HG03469 (cell line): ENCODE measurements around the gene TSPAN8.
"Not testable (repeated sequence)": the region's sequence is repeated elsewhere in the genome, so short reads cannot be mapped to it uniquely, and the experiment has no call there.

Source experiments
- ATAC-seq: cut with Tn5 transposase; IDR thresholded peaks from one replicate; pipeline ENCODE4 v1.9.1; 2021; ENCODE audit warnings: mild to moderate bottlenecking, moderate library complexity, moderate number of reproducible peaks; ENCODE audit not compliant: unreplicated experiment

The TSPAN8 gene

DNA sequence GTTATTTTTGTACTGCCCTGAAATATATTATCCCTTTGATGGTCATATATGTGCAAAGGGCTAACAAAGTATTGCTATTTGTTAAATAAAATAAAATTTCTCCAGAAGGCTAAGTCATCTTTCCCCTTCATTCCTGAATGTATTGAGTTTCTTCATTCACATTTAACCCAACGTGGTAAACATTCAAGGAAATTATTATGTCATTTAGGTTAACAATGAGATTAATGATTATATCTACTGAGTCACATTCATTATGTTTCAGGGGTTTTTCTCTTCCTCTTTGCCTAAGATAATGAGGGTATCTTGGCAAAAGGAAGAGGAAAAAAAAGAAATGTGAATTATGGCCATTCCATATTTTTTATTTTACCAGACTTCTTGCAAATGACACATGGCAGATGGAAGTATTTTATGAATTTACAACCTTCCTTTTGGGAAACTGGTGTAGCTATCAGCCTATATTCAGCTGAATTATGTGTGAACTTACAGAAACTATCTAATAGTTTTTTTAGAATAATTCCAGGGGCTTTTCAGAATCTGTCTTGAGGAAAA is 27.2 kb downstream of the TSPAN8 start:
- ATAC-seq, result no peak

DNA sequence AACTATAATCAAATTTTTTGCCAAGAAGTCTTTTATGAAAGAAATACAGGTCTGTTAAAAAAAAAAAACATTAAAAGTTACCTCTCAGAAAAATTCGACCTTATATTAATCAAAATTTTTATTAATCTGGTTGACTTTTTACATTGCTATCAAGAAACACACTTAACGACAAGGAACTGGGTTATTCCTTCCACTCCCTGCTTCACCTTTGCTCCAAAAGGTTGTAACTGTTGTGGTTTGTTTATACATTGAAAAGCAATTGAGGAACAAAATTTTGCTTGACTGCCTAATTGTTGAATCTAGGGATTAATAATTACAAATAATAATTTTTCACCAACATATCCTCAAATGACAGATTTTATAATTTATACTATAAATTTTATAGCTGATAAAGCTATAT is 28.4 kb downstream of the TSPAN8 start:
- ATAC-seq, result no peak

DNA sequence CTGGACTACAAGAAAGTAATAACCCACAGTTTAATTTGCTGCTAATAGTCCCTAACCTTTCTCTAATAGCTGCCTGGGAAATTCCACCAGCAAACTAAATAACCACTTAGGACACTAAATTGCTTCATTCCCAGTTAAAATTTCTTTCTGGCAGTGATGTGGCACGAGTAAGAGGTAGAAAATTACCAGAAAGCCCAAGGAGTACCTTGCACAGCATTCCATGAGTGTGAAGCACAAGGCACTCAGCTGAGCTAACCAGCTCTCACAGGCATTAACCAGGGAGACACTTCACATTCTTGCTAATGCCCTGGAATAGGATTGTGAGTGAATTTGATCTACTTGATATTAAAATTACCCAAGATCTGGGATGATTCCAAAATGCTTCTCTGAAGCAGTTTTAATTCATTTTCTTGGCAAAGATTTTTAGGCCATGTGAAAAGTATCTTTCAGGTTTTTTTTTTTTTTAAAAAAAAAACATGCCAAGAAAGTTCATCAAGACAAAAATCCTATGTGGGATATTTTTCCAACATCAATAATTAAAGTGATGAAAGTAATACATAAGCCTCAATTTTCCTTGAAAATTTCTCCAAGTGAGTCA is 29.5 kb downstream of the TSPAN8 start:
- ATAC-seq, result no peak

DNA sequence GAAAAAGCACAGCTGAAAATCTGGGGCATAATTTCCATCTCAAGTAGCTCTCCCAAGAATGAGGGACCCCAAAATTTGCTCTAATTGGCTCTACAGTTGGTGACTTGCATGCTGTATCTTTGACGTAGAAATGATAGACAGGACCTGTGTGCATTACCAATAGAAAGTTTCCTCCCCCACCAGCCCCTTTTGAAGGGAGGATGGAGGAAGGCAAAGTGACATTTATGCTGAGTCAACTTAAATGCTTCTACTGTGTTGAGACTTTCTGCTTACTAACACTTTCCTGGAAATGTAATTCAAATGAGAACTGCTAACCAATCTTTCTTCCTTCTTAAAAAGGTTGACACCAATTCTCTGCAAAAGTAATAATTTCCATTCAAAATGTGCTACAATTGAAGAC is 31.9 kb downstream of the TSPAN8 start:
- no peak for ATAC-seq

DNA sequence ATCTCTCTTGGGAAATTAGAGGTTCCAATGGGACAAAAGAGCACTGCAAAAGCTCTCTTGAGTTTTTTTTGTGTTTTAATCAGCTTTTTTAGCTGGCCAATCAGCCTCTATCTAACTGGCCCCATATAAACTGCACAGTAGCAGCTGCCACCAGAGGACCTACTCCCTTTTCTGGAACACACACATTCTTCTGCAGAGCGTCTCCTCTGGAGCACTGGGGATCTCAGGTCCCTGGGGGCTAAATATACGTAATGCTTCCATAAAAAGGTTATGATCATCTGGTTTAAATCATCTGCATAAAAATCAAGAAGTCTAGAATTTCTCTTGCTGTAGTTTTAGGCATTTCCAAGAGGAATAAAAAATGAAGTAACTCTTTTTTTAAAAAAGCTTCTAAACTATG is 32.3 kb downstream of the TSPAN8 start:
- no peak for ATAC-seq

DNA sequence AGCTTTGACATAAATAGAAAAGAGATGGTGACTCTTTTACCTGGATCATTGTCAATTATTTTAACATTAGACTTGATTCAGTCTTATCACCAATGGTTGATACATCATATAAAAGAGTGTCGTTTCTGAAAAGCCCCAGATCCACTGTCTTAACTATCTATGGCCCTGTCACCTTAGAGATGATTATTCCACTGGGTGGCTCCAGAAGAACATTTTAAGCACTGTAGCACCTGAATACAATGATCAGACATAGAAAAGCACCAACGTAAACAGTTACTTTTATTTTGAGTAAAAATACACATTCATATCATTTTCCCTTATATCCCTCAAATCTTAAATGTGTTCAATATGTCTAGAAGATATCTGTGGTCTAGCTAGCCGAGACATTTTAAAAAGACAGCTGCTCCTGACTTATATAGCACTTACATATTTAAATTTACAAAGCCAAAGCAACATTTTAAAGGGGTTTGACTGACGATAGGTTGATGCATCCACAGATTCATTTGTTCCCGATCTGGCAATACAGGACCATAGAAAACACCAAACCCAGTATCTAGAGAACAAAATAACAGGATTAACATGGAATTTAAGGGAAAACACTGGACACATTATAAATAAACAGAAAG is 32.9 kb downstream of the TSPAN8 start:
- no peak for ATAC-seq

DNA sequence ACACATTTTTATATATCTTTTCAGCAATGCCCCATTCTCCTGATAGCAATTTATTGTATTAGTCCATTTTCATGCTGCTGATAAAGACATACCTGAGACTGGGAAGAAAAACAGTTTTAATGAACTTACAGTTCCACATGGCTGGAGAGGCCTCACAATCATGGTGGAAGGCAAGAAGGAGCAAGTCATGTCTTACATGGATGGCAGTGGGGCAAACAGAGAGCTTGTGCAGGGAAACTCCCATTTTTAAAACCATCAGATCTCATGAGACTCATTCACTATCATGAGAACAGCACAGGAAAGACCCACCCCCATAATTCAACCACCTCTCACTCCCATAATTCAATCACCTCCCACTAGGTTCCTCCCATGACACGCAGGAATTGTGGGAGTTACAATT is 44.7 kb downstream of the TSPAN8 start:
- ATAC-seq, result not testable (repeated sequence)

DNA sequence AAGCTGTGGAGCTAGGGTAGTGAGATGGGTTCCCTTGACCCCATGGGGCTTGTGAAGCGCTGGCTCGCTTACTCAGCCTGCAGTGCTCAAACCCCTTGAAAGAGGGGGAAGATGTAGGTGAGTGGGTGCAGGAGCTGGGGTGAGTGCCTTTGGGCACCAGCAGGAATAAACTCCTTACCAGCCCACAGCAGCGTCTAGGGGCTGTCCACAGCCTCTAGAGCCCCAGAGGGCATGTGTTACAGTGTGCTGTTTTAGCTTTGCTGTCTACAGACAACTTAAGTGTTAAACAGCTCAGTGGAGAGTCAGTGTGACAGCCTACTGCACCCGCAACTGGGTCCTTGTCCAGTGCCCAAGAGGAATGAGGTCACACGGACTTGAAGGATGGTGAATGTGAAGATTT is 48.0 kb downstream of the TSPAN8 start:
- ATAC-seq, result no peak

DNA sequence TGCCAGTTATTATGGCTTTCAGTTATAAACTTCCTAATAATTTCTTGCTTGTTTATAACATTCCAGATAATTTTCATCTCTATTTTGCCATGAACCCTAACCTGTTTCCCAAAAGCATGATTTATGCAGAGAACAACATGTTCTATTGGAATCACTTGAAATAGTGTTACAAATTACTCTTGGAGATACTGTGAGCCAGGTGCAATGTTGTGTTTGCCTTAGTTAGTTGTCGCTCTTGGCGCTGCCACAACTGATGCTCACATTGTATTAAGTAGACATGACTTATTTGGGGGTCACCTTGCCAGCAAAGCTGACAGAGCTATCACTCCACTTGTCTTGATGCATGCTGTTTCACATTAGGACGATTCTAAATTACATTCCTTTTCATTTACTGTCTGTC is 49.4 kb downstream of the TSPAN8 start:
- ATAC-seq, result no peak

DNA sequence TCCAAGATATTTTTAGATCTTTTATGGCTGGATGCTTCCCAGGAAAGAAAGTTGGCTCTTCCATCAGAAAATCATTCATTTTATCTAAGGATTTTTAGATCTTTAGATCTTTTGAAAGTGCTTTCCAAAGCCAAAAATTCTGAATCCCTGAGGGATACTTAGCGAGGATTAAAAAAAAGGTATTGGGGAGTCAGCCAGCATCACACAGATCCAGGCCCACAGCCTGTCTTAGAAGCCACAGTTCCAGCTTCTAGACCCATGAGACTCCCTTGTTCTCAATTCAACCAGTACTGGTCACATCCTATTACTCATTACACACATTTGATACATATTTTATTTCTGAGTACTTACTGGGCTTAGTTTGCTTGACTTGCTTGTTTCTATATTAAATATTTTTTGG is 49.9 kb downstream of the TSPAN8 start:
- no peak for ATAC-seq

DNA sequence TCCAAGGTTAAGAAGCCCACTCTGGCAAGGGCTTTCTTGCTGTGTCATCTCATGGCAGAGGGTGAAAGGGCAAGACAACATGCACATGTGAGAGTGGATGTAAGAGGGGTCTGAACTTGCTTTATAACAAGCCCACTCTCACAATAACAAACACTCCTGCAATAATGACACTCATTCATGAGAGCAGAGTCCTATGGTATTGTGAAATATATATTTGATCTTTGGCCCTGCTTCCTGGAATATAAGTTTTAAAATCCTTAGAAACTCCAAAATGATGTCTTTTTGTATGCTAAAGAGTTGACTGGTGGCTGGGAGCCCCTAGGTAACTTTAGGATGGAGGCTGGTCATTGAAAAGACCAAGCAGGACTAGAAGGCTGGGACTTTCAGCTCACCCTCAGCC is 51.8 kb downstream of the TSPAN8 start:
- ATAC-seq, result no peak

DNA sequence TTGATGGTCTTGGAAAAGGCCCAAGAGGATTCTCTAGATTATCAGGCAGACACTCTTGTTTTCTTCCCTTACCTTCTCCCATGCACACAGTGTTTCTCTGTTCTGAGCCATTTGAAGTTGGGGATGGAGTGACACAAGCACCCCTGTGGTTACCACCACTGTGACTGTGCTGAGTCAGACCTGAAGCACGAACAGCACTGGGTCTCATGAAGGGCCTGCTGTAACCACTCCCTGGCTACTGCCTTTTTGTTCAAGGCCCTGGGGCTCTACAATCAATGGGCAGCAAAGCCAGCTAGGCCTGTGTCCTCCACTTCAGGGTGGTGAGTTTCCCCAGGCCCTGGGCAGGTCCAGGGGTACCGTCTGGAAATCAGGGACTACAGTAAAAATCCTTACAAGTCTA is 65.5 kb downstream of the TSPAN8 start:
- no peak for ATAC-seq

DNA sequence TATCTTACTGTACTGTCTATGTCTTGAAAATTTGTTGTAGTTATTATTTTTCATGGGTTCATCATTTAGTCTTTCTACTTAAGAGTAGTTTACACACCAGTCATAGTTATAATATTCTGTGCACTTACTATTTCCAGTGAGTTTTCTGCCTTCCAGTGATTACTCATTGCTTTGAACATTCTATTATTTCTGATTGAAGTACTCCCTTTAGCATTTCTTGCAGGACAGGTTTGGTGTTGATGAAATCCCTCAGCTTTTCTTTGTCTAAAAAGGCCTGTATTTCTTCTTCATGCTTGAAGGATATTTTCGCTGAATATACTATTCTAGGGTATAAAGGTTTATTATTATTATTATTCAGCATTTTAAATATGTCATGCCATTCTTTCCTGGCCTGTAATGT is 66.8 kb downstream of the TSPAN8 start:
- no peak for ATAC-seq

DNA sequence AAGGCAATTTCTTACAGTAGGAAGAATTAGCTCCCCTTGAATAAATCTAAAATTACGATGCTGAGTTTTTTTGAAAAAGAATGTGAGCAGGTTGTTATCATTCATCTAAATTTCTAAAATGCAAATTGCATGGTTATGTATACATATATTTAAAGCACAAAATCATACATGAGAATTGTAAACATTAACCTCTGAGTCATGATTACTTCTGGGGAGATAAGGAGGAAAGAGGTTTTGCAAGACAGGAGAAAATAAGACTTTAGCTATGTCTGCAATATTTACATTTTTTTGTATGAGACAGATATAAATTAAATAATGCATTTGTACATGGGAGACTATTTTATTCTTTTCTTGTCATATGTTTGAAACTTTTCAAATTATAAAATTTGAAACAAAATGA is 72.2 kb downstream of the TSPAN8 start:
- ATAC-seq, result no peak

DNA sequence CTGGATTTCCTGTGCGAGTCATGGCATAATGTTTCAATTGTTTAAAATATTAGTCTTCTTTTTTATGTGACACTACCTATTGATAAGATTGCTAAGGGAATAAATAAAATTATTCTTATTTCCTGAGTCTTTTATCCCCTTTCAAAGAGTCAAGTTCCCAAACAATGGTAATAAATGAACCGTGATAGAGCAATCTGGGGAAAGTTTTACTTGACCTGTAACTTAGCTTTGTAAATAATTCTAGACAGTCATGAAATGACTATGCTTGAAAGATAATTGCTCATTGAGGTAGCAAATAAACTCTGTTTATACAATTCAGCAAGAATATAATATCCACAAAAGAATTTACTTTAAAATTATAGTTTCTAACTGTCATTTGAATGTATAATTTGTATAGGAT is 82.1 kb downstream of the TSPAN8 start:
- no peak for ATAC-seq
